Karpas-422 (cell line): ENCODE measurements around the gene RRAS. TPM values are rescaled to one million over a fixed set of nuclear protein-coding genes. Genes with fewer than 3 reads are reported as not detected.

Source experiments
- DNase-seq: peaks from one replicate; pipeline ENCODE4 v3.0.0-alpha.2; 2015
- H2AFZ ChIP-seq: fragments of 200-600 bp; sonication (generic); 2 replicates; pipeline ENCODE4 v1.6.1; 2014; ENCODE audit warnings: antibody characterized with exemption, low read length, mixed read lengths
- H3K27ac ChIP-seq: fragments of 200-600 bp; sonication (generic); 2 replicates; pipeline ENCODE4 v1.5.1; 2014; ENCODE audit warnings: mild to moderate bottlenecking, low read length, moderate library complexity
- H3K27me3 ChIP-seq: fragments of 200-600 bp; sonication (generic); 2 replicates; pipeline ENCODE4 v1.6.1; 2014; ENCODE audit warnings: low read length, mixed read lengths
- H3K36me3 ChIP-seq: fragments of 200-600 bp; sonication (generic); 2 replicates; pipeline ENCODE4 v1.6.1; 2014; ENCODE audit warnings: low read length, mixed read lengths; ENCODE audit not compliant: insufficient read depth
- H3K4me1 ChIP-seq: fragments of 200-600 bp; sonication (generic); 2 replicates; pipeline ENCODE4 v1.6.1; 2014; ENCODE audit warnings: mild to moderate bottlenecking, low read length, mixed read lengths
- H3K4me2 ChIP-seq: fragments of 200-600 bp; sonication (generic); 2 replicates; pipeline ENCODE4 v1.6.1; 2014; ENCODE audit warnings: low read length, low read depth, mild to moderate bottlenecking; ENCODE audit not compliant: poor library complexity, severe bottlenecking
- H3K4me3 ChIP-seq: fragments of 200-600 bp; sonication (generic); 2 replicates; pipeline ENCODE4 v1.5.1; 2014; ENCODE audit warnings: mild to moderate bottlenecking, antibody characterized with exemption, low read length, mixed read lengths
- H3K79me2 ChIP-seq: fragments of 200-600 bp; sonication (generic); 2 replicates; pipeline ENCODE4 v1.6.1; 2014; ENCODE audit warnings: mild to moderate bottlenecking, low read length, mixed read lengths
- H3K9ac ChIP-seq: fragments of 200-600 bp; sonication (generic); 2 replicates; pipeline ENCODE4 v1.6.0; 2014; ENCODE audit warnings: low read length
- H3K9me2 ChIP-seq: fragments of 200-600 bp; sonication (generic), shearing (Covaris generic); replicated peaks from 2 replicates; pipeline ENCODE4 v1.6.0; 2014; ENCODE audit warnings: mild to moderate bottlenecking, low read length, moderate library complexity; ENCODE audit not compliant: insufficient read depth
- H3K9me3 ChIP-seq: fragments of 300-700, 200-600 bp; sonication (generic); 2 replicates; pipeline ENCODE4 v1.6.1; 2014; ENCODE audit warnings: low read length, mixed read lengths
- H4K20me1 ChIP-seq: fragments of 200-600 bp; sonication (generic); 2 replicates; pipeline ENCODE4 v1.6.1; 2014; ENCODE audit warnings: mild to moderate bottlenecking, antibody characterized with exemption, low read length, low read depth; ENCODE audit not compliant: insufficient read depth
- total RNA-seq: library from RNA; depleted of rRNA; stranded (reverse); fragments of >200 nt; shearing (Covaris generic); gene quantifications from 2 replicates; pipeline ENCODE4 v1.2.3, GENCODE V29; 2014; ENCODE audit warnings: low replicate concordance

Gene RRAS
- total RNA-seq, 1 experiment from 2014 or later: 0.22 TPM

- H3K27me3 ChIP-seq: no peaks in the 10 kb centered on the region
- no peaks in the 10 kb centered on the region for H3K4me1 ChIP-seq
- H4K20me1 ChIP-seq: peaks cover 30% of the 10 kb centered on the region
- no peaks in the 10 kb centered on the region for H3K9me2 ChIP-seq
- H3K9me3 ChIP-seq: no peaks in the 10 kb centered on the region
- H3K27ac ChIP-seq: no peak overlapping the region
- peaks cover 37% of the 10 kb centered on the region for H3K36me3 ChIP-seq
- peaks cover 32% of the 10 kb centered on the region for H3K79me2 ChIP-seq
- H3K4me2 ChIP-seq: no peak overlapping the region
- DNase-seq: no peak
- H3K9ac ChIP-seq: no peak overlapping the region
- no peak overlapping the region for H2AFZ ChIP-seq
- no peak overlapping the region for H3K4me3 ChIP-seq
Measured at GRCh38 chr19:49616945-49617344, 23.0 kb downstream of the RRAS start.

- Histone ChIP-seq H2AFZ (no peak overlapping the region), H3K4me1 (no peaks in the 10 kb centered on the region), H3K9me2 (no peaks in the 10 kb centered on the region), H3K27me3 (no peaks in the 10 kb centered on the region), H3K79me2 (peaks cover 30% of the 10 kb centered on the region), H3K4me2 (no peak overlapping the region), H3K27ac (no peak overlapping the region), H4K20me1 (peaks cover 26% of the 10 kb centered on the region), H3K36me3 (peaks cover 33% of the 10 kb centered on the region), H3K4me3 (no peak overlapping the region), H3K9ac (no peak overlapping the region), H3K9me3 (no peaks in the 10 kb centered on the region)
- no peak for DNase-seq
Measured at GRCh38 chr19:49616532-49616931, 23.4 kb downstream of the RRAS start.

- H3K4me1 ChIP-seq: no peaks in the 10 kb centered on the region
- H3K9me3 ChIP-seq: no peaks in the 10 kb centered on the region
- no peak overlapping the region for H2AFZ ChIP-seq
- no peak overlapping the region for H3K9ac ChIP-seq
- DNase-seq: no peak
- H3K4me3 ChIP-seq: no peak overlapping the region
- peaks cover 28% of the 10 kb centered on the region for H4K20me1 ChIP-seq
- H3K27me3 ChIP-seq: no peaks in the 10 kb centered on the region
- peaks cover 35% of the 10 kb centered on the region for H3K79me2 ChIP-seq
- H3K4me2 ChIP-seq: no peak overlapping the region
- H3K27ac ChIP-seq: no peak overlapping the region
- H3K9me2 ChIP-seq: no peaks in the 10 kb centered on the region
- peaks cover 34% of the 10 kb centered on the region; the same call in 1 of the 2 replicates for H3K36me3 ChIP-seq
Measured at GRCh38 chr19:49615861-49616260, 24.1 kb downstream of the RRAS start.

GRCh38 chr19:49614096-49614833 is 25.7 kb downstream of the RRAS start:
- Histone ChIP-seq H3K4me1 (no peaks in the 10 kb centered on the region), H3K4me2 (no peak overlapping the region), H3K79me2 (peaks cover 44% of the 10 kb centered on the region), H3K9me3 (no peaks in the 10 kb centered on the region), H3K4me3 (no peak overlapping the region), H3K27ac (no peak overlapping the region), H4K20me1 (peaks cover 20% of the 10 kb centered on the region), H3K36me3 (peaks cover 36% of the 10 kb centered on the region; the same call in 1 of the 2 replicates), H3K9ac (no peak overlapping the region), H3K9me2 (no peaks in the 10 kb centered on the region), H2AFZ (no peak overlapping the region), H3K27me3 (no peaks in the 10 kb centered on the region)
- DNase-seq: no peak

GRCh38 chr19:49613374-49613773 is 26.6 kb downstream of the RRAS start:
- Histone ChIP-seq H3K27me3 (no peaks in the 10 kb centered on the region), H3K9me2 (no peaks in the 10 kb centered on the region), H3K9me3 (no peaks in the 10 kb centered on the region), H3K36me3 (peaks cover 41% of the 10 kb centered on the region), H3K9ac (no peak overlapping the region), H4K20me1 (peaks cover 28% of the 10 kb centered on the region), H3K4me3 (no peak overlapping the region), H3K4me2 (no peak overlapping the region), H2AFZ (no peak overlapping the region), H3K4me1 (no peaks in the 10 kb centered on the region), H3K79me2 (peaks cover 53% of the 10 kb centered on the region), H3K27ac (no peak overlapping the region)
- no peak for DNase-seq

GRCh38 chr19:49609499-49610092 is 30.3 kb downstream of the RRAS start:
- no peak overlapping the region for H3K27ac ChIP-seq
- H3K4me3 ChIP-seq: no peak overlapping the region
- peaks cover 34% of the 10 kb centered on the region for H3K36me3 ChIP-seq
- H3K4me1 ChIP-seq: no peaks in the 10 kb centered on the region
- peaks cover 22% of the 10 kb centered on the region for H4K20me1 ChIP-seq
- no peak overlapping the region for H3K4me2 ChIP-seq
- no peak for DNase-seq
- H2AFZ ChIP-seq: no peak overlapping the region
- H3K9me3 ChIP-seq: no peaks in the 10 kb centered on the region
- H3K9ac ChIP-seq: no peak overlapping the region
- H3K27me3 ChIP-seq: no peaks in the 10 kb centered on the region
- H3K9me2 ChIP-seq: no peaks in the 10 kb centered on the region
- peaks cover 81% of the 10 kb centered on the region for H3K79me2 ChIP-seq

DNA sequence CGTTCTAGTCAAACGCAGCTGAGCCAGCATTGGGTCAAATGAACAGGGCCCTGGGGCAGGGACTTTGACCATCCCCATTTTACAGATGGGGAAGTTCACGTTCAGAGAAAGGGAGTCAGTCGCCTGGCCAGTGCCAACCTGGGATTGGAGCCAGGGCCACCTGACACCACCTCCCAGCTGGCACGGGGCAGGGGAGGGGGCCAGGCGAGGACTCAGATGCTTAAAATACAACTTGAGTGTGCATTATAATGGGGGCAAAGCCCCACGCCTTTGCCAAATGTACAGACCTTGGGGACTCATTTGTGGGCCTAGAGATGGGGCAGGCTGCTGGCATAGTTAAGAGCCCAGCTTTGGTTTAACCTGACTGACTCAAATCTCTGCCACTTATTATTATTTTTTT is 34.3 kb downstream of the RRAS start:
- no peak overlapping the region for H3K4me3 ChIP-seq
- DNase-seq: no peak
- H3K9me3 ChIP-seq: no peaks in the 10 kb centered on the region
- H3K27me3 ChIP-seq: no peaks in the 10 kb centered on the region
- no peak overlapping the region for H2AFZ ChIP-seq
- H3K4me2 ChIP-seq: no peak overlapping the region
- H3K4me1 ChIP-seq: no peaks in the 10 kb centered on the region
- peaks cover 46% of the 10 kb centered on the region for H3K36me3 ChIP-seq
- H3K79me2 ChIP-seq: peaks cover 89% of the 10 kb centered on the region
- no peak overlapping the region for H3K9ac ChIP-seq
- no peak overlapping the region for H3K27ac ChIP-seq
- peaks cover 22% of the 10 kb centered on the region for H4K20me1 ChIP-seq
- no peaks in the 10 kb centered on the region for H3K9me2 ChIP-seq

- H2AFZ ChIP-seq: no peak overlapping the region
- H3K4me1 ChIP-seq: no peaks in the 10 kb centered on the region
- peaks cover 78% of the 10 kb centered on the region for H3K79me2 ChIP-seq
- no peaks in the 10 kb centered on the region for H3K27me3 ChIP-seq
- no peak overlapping the region for H3K27ac ChIP-seq
- H3K4me3 ChIP-seq: no peak overlapping the region
- no peaks in the 10 kb centered on the region for H3K9me3 ChIP-seq
- H4K20me1 ChIP-seq: peaks cover 29% of the 10 kb centered on the region
- no peak overlapping the region for H3K4me2 ChIP-seq
- H3K36me3 ChIP-seq: peaks cover 48% of the 10 kb centered on the region
- H3K9me2 ChIP-seq: no peaks in the 10 kb centered on the region
- DNase-seq: no peak
- no peak overlapping the region for H3K9ac ChIP-seq
Measured at GRCh38 chr19:49602806-49603205, 37.1 kb downstream of the RRAS start.
